CD4-positive, alpha-beta T cell treated with Interleukin-4 for 1 hour (primary cell): ENCODE results near the gene ZFP28.

ENCODE experiments used
- DNase-seq, 2 donors: peaks; one replicate each; pipeline ENCODE4 v3.0.0-alpha.2; 2020 to 2022

The ZFP28 gene

DNA sequence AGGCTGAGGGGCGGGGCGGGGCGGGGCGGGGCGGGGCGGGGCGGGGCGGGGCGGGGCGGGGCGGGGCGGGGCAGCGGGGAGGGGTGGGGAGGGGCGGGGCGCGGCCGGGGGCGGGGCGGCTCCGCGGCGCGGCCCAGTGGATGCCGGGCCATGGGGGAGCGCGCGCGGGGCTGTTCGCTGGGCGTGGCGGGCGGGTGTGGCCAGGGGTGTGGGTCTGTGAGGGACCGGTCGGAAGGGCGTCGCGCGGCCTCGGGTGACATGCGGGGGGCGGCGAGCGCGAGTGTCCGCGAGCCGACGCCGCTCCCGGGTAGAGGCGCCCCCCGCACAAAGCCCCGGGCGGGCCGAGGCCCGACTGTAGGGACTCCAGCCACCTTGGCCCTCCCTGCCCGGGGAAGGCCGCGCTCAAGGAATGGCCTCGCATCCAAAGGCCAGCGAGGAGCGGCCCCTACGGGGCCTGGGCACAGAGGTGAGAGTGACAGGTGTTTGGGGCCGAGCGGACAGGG is at the start of gene ZFP28:
Gene ZFP28, plus strand, starts transcription at position 188 of the 503 bp plus-strand sequence. Its CDS starts 71 bp downstream, at position 259.
- no peak for DNase-seq

DNA sequence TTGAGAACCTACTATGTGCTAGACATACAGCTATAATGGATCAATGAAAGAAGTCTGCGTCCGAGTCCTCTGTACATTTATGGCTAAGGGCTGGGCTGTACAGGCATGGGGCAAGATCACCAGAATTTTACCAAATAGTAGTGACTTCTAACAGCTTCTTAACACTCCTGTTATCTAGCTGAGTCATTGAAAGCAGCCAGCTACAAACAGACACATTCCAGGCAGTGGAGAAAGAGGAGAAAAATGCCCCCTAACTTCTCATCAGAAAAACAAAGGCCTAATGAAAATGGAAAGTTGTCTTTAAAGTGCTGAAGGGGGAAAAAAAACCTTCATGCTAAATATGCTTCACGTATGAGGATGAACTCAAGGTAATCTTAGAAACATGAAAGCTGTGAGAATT is 47.3 kb upstream of the ZFP28 start:
- no peak for DNase-seq

DNA sequence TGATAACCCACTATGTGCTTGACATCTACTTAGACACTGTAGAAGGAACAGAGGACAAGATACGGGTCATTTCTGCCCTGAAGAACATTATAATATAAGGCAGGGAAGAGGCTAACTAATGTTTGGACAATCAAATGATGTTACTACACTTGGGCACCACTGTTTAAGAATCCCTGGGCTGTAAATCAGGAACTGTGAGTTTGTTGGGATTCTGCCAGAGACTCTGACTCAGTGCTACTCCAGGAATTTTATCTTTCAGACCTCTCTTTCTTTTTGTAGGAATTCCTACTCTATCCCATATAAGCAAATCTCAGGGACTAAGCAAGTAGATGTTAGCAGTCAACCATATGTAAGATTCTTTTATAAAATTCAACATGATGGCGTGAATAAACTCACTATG is 34.2 kb upstream of the ZFP28 start:
- DNase-seq = no peak

DNA sequence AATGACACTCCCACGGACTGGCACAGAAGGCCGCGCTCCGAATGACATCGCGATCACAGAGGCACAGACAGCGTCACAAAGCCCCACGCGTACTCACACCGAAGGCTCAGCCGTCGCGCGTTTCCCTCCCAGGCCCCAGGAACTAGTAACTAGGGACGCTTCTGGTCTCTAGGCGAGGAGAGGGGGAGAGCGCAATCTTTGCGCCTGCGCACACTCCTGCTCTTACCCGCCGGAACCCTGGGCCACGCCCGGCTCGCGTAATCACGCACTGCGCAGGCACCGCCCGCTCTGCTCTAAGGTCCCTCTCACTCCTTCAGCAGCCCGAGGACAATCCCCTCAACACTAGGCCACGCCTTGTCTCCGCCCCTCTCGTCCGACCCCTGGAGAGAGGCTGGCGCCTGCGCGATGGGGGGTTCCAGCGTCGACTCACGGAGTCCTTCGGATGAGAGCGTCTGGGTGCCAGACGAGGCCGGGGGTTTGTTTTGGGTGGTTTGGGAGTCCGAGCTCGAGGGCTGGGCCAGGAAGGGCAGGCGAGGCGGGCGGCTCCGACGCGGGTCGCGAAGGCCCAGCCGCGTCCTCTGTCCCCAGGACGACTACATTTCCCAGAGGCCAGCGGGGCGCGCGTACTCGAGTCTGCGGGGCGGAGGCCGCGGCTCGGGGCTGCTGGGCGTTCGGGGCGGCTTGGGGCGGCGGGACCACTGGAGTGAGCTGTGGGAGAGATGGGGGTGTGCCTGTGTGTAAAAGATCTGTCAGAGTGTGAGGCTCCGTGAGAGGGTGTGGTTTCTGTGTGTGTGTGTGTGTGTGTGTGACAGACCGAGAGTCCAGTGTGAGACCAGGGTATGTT is 31.1 kb upstream of the ZFP28 start, which contains the start of gene ZNF471:
Gene ZNF471, plus strand, starts transcription at position 410 of the 844 bp plus-strand sequence. CDS start 3,717 bp downstream, outside the sequence.
- peak; percentile 86 to 95 for DNase-seq

DNA sequence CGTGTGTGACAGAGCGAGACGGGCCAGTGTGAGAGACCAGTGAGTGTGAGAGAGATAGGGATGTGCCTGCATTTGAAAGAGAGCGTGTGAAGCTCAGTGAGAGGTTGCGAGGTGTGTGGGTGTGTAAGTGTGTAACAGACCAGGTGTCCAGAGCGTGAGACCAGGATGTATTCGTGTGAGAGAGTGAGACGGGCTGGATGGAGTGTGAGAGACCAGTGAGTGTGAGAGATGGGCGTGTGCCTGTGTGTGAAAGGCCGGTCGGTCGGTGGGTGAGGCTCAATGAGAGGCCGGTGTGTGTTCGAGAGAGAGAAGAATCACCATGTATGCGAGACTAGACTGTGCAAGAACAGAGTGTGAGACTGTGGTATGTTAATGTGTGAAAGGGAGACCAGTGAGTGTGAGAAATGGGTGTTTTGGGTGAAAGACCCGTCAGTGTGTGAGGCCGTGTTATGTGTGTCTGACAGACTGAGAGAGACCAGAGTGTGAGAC is 30.4 kb upstream of the ZFP28 start:
- no peak for DNase-seq

DNA sequence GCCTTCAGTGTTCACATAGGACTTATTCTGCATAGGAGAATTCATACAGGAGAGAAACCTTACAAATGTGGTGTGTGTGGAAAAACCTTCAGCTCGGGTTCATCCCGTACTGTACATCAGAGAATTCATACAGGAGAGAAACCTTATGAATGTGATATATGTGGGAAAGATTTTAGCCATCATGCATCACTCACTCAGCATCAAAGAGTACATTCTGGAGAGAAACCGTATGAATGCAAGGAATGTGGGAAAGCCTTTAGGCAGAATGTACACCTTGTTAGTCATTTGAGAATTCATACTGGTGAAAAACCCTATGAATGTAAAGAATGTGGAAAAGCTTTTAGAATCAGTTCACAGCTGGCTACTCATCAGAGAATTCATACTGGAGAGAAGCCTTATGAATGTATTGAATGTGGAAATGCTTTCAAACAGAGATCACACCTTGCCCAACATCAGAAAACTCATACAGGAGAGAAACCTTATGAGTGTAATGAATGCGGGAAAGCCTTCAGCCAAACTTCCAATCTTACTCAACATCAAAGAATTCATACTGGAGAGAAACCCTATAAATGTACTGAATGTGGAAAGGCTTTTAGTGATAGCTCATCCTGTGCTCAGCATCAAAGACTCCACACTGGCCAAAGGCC is 13.4 kb upstream of the ZFP28 start:
- DNase-seq = no peak

DNA sequence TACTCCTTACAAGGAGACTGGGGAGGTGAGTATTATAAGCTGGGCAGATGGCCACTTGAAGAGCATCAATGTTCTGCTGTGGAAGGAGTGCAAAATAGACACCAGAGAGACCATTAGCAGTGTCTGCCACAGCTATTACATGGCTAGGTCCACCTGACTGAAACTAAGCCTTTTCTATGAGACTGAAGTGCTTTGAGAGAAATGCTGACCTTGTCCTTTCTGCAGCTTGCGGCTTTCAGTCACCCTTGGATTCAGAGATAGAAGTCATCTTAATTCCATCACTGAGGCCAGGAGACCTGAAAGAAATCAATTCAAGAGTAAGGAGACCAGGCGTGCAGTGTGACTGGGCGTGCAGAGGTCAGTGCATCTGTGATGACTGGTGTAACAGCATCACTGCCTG is 1.3 kb upstream of the ZFP28 start:
- no peak for DNase-seq

DNA sequence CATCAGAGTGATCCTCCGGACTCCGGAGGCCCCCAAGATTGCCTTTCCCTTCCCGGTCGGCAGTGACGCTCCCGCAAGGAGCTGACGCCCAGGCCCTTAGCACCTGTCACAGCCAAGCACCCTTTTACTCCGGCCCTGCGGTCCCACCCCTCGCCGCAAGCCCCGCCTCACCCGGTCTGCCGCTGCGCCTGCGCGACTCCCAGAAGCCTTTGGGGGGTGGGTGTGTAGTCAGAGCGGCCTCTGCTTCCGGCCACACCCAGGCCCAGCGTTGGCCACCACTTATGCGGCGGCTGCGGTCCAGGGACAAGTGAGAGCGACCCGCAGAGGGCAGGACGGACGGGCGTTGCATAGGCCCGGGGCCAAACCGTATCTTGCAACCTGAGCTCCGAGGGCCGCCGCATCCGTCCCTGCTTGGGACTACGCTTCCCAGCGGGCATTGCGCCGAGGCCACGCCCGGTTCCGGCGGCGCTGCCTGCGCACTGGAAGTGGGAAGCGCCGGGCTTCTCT is 441 bp upstream of the ZFP28 start:
- DNase-seq = peak; percentile 91 to 92

DNA sequence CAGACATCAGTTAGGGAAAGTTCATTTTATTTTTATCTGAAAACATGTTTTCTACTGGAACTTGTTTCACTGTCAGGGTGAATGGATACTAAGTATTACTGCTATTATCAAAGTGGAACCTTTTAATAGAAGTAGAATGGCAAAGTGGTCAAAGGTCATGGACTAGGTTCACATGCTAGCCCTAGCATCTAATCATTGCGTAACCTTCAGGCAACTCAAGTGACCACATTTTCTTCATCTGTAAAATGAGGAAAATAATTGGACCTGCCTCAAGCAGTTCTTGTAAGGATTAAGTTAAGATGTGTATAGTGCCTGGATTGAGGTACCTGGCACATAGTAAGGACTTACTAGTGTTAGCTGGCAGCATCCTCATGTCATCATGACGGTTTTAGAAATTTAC is 5.0 kb downstream of the ZFP28 start:
- DNase-seq = no peak

DNA sequence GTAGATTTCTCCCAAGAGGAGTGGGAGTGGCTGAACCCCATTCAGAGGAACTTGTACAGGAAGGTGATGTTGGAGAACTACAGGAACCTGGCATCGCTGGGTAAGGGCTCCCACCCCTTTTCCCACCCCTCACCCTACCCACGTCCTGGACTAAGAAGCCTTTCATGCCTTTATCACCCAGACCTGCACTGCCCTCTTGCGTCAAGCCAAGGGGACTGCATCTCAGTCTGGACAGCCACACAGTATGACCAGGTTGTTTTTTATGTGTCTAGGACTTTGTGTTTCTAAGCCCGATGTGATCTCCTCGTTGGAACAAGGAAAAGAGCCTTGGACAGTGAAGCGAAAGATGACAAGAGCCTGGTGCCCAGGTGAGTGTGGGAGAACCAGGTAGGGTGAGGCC is 8.8 kb downstream of the ZFP28 start:
- no peak for DNase-seq

DNA sequence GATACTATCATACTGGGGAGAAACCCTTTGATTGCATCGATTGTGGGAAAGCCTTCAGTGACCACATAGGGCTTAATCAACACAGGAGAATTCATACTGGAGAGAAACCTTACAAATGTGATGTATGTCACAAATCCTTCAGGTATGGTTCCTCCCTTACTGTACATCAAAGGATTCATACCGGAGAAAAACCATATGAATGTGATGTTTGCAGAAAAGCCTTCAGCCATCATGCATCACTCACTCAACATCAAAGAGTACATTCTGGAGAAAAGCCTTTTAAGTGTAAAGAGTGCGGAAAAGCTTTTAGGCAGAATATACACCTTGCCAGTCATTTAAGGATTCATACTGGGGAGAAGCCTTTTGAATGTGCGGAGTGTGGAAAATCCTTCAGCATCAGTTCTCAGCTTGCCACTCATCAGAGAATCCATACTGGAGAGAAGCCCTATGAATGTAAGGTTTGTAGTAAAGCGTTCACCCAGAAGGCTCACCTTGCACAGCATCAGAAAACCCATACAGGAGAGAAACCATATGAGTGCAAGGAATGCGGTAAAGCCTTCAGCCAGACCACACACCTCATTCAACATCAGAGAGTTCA is 15.6 kb downstream of the ZFP28 start:
- DNase-seq = no peak

DNA sequence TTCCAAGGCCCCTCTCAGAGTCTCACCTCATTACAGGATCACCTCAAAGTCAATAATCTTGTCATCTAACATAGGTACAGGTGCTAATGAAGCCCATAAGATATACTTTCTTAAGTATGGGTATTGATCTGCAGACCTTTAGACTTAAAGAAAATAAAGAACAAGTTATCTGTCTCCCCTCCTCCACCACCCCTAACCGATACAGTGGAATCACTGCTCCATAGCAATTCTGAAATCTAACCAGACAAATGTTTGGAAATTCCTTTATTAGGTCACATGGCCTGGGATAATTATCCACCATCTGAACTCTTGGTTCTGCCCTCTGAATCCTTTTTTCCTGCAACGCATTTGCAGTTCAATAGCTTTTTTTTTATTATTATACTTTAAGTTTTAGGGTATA is 24.0 kb downstream of the ZFP28 start:
- DNase-seq = no peak

DNA sequence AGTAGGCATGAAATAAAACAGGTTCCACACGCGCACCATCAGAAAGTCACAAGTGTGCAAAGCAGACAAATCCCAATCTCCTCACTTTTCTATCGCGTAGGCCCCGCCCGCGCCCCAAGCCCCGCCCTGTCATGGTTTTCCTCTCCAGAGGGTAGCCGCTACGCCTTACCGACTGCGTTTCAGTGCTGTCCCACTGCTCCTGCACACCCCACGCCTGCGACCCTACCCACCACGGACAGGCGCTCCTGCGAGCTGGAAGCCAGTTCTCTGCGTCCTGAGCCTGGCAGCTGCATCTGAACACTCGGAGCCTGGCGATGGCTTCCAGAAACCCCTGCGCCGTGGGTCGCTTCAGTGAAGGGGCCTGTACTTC is 28.1 kb downstream of the ZFP28 start:
- DNase-seq = peak in 1 of 2 donors; percentile 12

DNA sequence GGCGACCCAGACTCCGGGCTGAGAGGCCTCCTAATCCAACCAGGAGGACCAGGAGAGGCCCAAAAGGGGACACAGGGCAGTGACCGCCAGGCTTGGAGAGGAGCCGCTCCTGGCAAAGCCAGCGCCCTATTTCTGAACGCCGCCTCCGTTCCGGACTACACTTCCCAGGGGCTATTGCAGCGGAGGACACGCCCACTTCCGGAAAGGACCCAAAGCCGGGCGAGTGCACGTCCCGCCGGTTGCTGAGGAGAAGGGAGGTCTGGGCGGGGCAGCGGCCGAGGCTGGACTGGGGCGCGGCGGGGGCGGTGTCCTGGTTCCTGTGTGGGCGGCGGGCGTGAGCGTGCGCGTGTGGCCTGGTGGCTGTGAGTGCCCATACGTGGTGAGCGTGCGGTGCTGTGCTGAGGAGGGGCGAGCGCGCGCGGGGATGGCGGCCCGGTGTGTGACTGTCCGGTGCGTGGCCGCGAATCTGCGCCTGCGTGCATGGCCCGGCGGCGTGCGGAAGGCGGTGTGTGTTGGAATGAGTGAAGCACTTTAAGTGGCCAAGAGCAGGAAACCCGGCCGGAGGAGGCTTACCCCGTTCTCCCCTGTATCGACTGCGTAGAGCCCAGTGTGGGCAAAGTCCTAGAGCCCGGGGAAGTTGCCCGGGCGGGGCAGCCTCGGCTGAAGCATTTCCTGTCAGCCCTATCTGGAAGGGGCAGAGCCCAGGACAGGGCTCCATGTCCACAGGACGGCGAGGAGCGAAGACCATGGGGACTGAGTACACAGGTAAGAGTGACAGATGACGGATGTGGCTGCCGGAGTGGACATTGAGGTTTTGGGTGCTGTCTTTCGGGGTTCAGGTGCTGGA is 28.7 kb downstream of the ZFP28 start, which contains the start of gene ZNF470:
Gene ZNF470, plus strand, starts transcription at position 195 of the 847 bp plus-strand sequence. CDS start 2,844 bp downstream, outside the sequence.
- peak; percentile 90 for DNase-seq

DNA sequence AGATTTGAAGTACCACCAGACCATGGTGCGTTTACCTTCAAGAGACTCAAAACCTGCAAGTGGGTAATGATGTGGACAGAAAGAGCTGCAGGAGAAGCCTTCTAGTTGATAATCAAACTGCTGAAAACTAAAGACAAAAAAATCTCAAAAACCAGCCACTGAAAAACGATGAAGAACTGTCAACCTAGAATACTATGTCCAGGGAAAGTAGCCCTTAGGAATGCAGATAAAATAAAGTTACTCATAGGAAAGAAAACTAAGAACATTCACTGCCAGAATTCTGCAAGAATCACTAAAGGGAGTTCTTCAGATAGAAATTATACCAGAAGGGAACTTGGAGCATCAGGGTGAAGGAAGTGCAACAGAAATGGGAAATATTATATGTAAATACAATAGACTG is 33.8 kb downstream of the ZFP28 start:
- no peak for DNase-seq

DNA sequence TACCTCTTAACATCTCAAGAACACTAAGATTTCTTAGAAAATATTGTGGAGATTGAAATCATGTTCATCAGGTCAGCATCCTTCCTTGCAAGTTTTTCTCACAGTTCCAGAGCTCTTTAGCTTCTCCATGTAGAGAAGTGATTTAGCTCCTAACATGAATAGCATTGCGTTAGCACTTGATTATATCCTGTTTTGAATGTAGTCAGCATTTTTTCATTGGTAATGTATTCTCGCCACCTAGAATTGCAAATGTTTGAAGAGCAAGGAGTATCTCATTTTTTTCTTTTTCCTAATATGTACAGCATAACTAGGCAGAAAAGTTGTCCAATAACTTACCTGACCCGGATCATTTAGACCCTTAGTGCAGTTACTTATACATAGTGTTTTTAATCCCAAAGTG is 35.2 kb downstream of the ZFP28 start:
- DNase-seq = no peak

DNA sequence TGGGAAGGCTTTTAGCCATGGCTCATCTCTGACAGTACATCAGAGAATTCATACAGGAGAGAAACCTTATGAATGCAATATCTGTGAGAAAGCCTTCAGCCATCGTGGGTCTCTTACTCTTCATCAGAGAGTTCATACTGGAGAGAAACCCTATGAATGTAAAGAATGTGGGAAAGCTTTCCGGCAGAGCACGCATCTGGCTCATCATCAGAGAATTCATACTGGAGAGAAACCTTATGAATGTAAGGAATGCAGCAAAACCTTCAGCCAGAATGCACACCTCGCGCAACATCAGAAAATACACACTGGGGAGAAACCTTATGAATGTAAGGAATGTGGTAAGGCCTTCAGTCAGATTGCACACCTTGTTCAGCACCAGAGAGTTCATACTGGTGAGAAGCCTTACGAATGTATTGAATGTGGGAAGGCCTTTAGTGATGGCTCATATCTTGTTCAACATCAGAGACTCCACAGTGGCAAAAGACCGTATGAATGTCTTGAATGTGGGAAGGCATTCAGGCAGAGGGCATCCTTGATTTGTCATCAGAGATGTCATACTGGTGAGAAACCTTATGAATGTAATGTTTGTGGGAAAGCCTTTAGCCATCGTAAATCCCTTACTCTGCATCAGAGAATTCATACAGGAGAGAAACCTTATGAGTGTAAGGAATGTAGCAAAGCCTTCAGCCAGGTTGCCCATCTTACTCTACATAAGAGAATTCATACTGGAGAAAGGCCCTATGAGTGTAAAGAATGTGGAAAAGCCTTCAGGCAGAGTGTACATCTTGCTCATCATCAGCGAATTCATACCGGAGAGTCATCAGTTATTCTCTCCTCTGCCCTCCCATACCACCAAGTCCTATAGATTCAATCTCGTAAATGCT is 39.2 kb downstream of the ZFP28 start:
- DNase-seq = no peak

DNA sequence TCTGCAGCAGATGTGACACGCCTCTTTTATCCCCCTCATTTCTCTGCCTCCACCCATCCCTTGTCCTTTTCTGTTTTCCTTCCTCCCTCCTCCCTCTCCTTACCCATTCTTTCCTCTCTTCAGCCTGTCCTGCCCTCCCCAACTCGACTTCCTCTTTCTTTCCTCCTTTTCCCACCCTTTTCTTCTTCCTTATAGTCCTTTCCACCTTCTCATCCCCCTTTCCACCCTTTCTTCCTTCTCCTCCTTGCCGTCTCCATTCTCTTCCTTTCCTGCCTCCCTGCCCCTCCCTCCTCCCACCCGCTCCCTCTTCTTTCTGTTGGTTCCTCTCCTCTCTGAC is 55.7 kb downstream of the ZFP28 start:
- DNase-seq = no peak

DNA sequence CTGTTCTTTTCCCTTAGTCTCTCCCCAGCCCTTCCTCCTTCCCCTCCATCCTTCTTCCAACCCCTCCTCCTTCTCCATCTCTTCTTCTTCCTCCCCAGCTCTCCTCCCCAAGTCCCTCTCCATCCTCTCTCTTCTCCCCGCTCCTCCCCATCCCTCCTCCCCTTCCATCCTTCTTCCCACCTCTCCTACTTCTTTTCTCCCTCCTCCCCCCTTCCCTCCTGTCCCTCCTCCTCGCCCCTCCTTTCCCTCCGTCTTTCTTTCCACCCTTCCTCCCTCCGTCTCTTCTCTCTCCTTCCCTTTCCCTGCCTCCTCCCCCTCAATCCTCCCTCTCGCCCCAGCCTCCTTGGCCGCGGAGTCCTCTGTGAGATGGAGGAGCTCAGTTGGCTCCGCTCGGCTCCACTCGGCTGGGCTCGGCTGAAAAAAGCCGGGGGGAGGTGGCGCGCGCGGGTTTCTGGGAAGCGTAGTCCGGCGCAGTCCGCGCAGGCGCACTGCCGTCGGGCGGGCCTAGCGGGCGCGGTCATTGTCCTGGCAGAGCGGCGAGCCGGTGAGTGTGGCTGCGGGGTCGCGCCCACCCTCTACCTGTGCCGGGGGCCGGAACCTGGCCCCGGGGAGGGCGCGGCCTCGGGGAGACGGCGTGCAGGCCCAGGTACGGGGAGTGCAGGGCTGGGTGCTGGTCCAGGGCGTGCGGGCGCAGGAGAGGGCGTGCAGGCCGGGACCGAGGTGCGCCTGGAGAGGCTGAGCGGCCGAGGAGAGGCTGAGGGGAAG is 56.2 kb downstream of the ZFP28 start, which contains the start of gene ZNF71:
Gene ZNF71, plus strand, starts transcription at position 520 of the 765 bp plus-strand sequence. CDS start 6,257 bp downstream, outside the sequence.
- DNase-seq = peak; percentile 88 to 90

DNA sequence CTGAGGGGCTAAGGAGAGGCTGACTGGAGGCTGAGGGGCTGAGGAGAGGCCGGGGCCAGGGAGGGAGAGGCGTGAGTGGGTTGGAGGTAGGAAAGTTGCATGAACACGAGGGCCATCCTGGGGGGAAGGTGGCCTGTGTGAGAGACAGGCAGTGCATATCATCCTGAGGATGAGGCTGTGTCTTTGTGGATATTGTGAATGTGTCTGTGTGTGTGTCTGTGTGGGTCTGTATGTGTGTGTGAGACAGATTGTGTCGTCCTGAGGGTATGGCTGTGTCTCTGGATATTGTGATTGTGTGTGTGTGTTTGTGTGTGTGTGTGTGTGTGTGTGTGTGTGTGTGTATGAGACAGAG is 56.8 kb downstream of the ZFP28 start:
- no peak for DNase-seq
